HG02623 (cell line): ENCODE data around the gene KCNMB2.
A peak's percentile ranks its signal among the peaks of the same experiment; 100 is the strongest.
"Not testable (repeated sequence)": the region's sequence is repeated elsewhere in the genome, so short reads cannot be mapped to it uniquely, and the experiment has no call there.

Experiments
- ATAC-seq: cut with Tn5 transposase; IDR thresholded peaks from one replicate; pipeline ENCODE4 v1.9.1; 2021; ENCODE audit warnings: moderate library complexity; ENCODE audit not compliant: unreplicated experiment

KCNMB2 gene

GRCh38 chr3:178518660-178519396, 17.4 kb upstream of the KCNMB2 start:
- peak; percentile 76 for ATAC-seq

DNA sequence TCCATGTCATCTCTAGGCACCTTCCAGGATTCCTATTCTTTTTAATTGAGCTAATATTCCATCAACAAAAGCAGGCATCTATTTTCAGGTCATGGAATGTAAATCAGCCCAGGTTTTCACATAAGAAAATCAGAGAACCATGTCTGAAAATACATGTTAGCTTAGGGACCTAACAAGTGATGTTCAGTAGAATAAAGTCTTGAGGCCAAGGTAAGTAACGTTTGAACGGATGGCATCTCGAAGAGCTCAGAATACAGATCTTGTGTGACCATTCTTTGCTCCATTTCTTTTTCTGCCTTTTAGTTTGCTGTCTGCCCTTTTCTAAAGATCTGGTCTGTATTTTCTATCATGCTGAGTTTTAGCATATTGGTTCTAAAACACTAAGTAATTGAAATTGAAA, 16.5 kb upstream of the KCNMB2 start:
- ATAC-seq, result no peak

GRCh38 chr3:178520451-178520850, 15.8 kb upstream of the KCNMB2 start:
- no peak for ATAC-seq

DNA sequence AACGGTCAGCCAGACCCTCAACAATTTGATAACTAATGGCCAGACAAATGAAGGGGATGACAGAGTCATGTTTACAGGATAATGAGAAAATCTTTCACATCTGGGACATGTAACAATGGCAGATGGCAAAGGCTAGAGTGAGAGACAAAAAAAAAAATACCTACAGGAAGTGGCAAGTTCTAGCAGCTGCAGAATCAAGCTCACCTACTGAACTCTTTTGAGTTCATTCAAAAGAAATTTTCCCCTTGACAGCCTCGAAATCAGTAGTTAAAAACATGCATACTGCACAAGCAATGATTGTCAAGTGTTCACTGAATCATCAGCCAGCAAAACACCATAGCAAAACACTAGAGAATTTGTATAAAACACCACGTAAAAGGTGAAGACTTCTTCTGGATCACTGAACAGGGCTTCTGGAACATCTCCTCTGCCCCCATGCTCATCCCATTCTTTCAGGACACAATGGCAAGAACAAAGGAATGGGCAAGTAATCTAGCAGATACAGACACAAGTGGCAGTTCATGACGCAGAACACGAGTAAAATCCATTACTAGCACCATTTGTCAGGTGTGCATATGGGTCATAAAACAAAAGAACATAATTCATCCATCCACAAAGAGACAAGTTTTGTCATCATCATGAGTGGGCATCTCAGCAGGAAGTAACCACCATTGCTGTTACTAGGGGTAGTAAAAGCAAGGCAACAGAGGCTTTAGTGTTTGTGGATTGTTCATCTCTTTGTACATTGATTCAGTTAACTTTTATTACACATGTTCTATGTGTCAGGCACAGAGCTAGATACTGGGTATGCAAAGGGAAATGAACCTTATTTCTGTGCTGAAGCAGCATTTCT, 13.8 kb upstream of the KCNMB2 start:
- ATAC-seq, result no peak

DNA sequence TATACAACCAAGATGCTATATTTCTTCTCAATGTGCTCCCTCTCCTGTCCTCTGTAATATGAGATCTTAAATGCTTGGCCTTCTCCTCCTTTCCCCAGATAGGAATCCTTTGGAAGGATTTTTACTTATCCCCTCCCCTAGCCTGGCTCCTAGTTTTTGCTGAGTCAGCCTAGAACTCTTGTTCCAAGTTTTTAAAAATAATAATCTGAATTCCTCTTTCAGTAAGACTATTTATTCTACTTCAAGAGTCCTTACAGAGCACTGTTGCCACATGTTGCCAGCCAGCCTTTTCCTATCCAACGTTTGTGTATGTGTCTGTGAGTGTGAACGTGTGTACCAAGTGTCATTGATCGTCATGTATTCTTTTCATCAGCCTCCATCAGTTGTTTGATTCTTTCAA, 11.0 kb upstream of the KCNMB2 start:
- no peak for ATAC-seq

- no peak for ATAC-seq
These were observed 9.9 kb upstream of the KCNMB2 start for GRCh38 chr3:178526291-178526690.

DNA sequence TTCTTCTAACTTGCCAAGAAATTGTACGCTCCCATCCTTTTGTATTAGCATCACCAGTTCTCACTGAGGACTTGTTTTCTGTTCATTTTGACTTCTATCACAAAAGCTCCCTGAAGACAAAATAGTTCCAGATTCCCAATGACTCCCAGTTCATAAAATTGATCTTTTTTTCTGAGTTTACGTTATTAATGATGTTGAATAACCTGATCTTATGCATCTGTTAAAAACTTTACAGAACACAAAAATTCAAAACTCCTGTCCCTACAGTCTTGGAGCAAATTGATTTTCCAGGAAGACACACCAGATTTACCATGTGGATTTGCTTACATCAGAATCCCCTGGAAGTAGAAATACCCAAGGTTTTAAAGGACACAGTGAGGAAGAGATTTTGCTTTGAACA, 8.3 kb upstream of the KCNMB2 start:
- no peak for ATAC-seq

GRCh38 chr3:178529606-178530225, 6.5 kb upstream of the KCNMB2 start:
- no peak for ATAC-seq

DNA sequence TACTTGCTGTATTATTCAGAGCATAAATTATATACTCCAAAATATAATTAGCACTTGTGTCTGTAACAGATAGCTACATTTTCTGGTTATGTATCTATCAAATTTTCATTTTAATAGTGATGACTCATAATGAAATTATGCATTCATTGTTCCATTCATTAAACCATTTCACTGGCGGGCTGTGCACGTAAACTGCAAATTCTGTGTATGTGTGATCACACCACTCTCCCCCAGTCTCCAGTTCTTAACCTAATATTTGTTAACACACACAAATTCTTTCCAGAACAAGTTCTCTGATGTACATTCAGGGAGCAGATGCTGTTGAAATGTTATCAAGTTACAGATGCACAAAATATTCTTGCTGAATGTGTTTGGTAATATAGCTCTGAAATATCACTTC, 3.8 kb upstream of the KCNMB2 start:
- no peak for ATAC-seq

GRCh38 chr3:178537122-178537705, 978 bp downstream of the KCNMB2 start:
- no peak for ATAC-seq

GRCh38 chr3:178538056-178538455, 1.8 kb downstream of the KCNMB2 start:
- ATAC-seq, result no peak

DNA sequence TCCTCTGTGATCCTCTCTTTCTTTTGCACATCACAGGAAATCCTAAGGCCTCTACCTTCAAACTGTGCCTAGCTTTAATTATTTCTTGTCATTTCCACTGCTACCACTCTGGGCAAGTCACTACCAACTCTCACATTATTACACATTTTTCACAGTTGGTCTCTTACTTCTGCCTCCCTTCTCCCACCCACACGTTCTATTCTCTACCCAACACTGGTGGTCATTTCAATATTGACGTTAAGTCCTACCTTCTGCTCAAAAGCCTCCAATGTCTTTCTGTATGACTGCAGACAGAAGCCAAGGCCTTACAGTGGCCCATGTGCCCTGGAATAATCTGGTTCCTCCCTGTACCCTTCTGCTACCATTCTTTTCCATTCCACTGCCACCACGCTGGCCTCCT, 3.9 kb downstream of the KCNMB2 start:
- no peak for ATAC-seq

DNA sequence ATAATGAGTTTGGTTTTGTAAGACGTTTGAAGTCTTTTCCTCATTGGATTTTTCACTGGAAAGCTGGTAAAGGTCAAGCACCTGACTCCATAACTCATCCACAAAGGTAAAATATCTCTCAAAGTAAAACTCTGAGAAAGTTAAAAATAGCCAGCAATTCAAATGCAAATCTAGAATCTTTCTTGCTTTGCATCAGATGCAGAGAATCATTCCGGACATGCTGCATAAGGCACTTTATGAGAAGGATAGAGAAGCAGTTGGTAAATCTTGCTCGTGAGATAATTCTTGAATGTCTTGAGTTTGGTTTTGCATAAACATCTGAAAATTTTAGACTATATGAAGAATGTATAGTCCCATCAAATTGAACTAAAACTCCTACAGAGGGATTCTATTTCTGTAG, 9.1 kb downstream of the KCNMB2 start:
- ATAC-seq, result no peak

DNA sequence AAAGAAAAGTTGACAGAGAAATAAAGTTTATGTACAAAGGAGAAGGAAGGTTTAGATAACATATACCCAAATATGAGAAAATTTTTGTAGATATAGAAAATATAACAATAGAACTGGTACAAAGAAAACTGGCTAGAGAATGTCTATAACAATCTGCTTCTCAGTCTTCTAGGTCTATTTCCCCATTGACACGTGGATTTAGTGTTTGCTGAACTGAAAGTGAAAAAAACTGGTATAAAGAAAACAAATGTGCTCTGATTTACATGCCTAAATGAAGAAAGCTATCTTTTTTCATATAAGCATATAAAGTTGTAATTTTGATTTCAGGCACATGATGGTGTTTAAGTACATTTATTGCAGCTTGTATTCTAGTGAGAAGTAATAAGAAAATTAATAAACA, 9.8 kb downstream of the KCNMB2 start:
- no peak for ATAC-seq

DNA sequence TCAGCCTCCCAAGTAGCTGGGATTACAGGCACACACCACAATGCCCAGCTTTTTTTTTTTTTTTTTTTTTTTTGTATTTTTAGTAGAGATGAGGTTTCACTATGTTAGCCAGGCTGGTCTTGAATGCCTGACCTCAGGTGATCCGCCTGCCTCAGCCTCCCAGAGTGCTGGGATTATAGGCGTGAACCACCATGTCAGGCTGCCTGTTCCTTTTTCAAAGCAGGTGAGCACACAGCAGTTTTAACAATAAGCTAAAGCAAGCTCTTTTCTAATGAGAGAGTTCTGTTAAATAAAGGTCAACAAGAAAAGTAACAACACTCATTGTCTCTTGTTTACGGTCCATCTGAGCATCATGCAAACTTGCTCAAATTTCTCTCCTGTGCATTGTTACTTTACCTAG, 13.2 kb downstream of the KCNMB2 start:
- not testable (repeated sequence) for ATAC-seq

DNA sequence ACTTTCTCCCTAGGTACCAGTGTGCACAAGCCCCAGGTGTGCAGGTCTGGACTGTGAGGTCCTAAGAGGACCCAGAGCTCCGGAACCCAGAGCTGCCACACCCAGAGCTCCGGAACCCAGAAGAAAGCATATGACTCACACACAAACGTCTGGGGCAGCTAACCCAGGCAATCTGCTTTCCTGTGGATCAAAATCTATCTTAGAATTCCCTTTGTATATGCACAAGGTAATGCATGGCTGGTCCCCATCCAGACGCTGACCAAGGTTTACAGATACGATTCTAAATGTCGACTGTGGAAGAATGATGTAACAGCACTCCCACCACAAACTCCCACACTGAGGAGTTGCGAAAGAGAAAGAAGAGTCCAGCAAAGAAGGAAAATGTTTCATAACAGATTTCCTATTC, 15.7 kb downstream of the KCNMB2 start:
- no peak for ATAC-seq

DNA sequence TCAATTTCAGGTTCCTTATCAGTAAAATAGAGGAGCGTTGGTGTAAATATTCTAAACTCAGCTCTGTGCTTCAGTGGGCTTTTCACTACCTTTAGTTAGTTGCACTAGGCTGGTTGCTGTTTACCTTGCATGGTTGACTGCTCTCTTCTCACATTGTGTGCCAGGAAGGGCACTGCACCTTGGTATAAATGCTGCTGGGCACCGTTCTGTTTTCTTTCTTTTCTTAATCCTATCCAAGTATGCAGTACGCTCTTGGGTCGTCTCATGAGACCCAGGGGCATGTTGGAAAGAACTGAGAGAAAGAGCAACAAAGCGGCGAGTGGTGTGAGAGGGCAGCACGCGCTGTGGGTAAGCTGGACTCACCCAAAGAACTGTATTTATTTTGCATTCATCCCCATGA, 22.4 kb downstream of the KCNMB2 start:
- ATAC-seq, result no peak

DNA sequence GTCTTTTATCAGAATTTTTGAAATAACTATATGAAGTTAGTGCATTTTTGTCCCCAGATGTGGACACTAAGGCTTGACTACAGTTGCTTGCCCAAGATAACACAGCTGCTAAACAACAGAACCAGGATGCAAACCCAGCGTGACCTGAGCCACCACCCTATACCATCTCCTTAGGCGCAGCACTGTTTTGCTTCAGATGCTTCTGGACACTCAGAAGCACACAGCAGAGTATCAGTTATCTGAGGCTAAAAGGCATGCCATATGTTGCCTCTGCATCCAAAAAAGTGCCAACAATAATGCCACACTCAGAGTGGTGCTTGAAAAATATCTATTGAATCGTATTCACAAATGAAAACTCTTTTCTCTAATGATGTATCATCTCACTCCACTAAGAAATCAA, 24.5 kb downstream of the KCNMB2 start:
- ATAC-seq, result no peak

GRCh38 chr3:178561239-178561638, 25.0 kb downstream of the KCNMB2 start:
- no peak for ATAC-seq

- ATAC-seq, result no peak
These were observed 26.1 kb downstream of the KCNMB2 start for GRCh38 chr3:178562143-178562946.

GRCh38 chr3:178562947-178563232, 26.7 kb downstream of the KCNMB2 start:
- no peak for ATAC-seq
